CD4-positive, alpha-beta T cell treated with Interleukin-1 beta for 1 hour (primary cell): ENCODE measurements around the gene ARHGAP22.
"Not testable (repeated sequence)": the region's sequence is repeated elsewhere in the genome, so short reads cannot be mapped to it uniquely, and the experiment has no call there.

ENCODE experiments used
- DNase-seq, 2 donors: peaks; one replicate each; pipeline ENCODE4 v3.0.0-alpha.2; 2020 to 2022

The ARHGAP22 gene

GRCh38 chr10:48446785-48447184, 158.1 kb downstream of the ARHGAP22 start:
- no peak for DNase-seq

DNA sequence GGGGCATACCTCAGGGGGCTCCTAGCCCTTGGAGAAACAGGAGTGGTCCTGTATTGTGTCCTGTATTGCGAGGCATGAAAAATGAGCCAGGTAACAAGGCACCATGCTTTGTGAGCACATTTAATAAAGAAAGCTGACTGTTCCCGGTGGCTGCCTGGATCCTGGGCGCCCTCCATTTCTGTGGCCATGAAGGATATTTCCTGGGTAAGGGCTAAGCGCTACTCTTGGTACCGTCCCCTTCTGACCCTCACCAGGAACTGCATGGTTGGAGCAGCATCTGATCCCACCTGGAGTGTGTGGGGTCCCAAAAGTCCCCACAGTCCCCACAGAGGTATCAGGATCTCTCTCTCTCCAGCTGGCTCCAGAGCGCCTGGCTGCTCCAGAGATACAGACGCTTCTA, 158.9 kb downstream of the ARHGAP22 start:
- DNase-seq = no peak

DNA sequence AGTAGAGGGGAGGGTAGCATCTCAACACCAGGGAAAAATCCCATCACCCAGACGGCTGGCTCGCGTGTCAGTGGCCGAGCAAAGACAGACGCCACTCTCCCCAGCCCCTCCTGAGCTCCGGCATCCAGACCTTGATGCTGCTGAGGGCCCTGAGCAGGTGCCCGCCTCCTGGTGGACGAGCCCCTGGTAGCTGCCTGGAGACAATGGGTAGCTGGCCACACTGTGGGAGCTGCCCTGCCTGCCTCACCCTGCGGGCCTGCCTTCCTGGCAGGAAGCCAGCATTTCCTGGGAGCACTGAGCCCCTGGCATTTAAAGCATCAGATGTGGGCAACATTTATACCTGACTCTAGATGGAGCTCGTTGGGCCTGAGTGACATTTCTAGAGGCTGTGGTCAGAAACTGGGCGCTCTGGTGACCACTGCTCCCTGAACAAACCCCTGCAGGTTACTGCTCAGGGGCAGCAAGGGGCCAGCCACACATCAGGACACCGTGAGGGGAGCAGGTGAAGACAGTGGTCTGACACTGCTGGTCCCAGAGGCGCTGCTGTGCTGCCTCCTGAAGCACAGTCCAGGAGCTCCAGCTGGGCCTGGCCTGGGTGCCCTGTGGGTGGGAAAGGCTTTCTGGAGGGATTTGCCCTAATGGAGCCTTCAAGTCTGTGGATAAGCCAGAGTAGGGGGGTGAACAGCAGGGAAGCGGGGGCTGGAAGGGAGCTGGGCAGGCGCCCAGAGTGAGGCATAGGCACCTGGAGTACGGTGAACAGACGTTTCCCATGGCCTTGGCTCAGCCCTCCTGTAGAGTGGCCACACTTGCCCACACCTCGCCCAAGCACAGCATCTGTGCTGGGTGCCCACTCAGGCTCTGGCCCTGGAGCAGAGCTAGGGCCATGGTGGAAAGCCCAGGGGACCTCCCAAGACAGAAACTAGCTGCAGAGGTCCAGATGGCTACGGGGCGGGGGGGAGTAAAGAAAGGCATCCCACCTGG, 159.7 kb downstream of the ARHGAP22 start:
- DNase-seq = no peak

DNA sequence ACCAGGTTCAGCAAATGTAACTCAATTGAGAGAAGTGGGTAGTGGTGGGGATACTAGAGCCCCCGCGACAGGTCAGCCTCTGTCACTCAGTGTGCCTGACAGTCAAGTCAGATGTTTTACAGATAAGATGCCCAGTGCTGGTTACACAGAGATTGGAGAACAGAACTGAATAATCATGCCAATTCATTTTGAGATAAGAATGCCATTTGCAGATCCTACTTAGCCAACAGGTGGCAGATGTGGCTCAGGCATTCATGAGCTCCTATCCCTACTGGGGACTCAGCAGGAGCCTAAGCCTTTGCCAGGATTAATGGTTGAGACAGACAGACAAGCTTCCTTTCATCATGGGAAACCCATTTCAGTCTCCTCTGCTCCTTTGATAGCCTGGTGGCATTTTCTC, 160.6 kb downstream of the ARHGAP22 start:
- DNase-seq = no peak

DNA sequence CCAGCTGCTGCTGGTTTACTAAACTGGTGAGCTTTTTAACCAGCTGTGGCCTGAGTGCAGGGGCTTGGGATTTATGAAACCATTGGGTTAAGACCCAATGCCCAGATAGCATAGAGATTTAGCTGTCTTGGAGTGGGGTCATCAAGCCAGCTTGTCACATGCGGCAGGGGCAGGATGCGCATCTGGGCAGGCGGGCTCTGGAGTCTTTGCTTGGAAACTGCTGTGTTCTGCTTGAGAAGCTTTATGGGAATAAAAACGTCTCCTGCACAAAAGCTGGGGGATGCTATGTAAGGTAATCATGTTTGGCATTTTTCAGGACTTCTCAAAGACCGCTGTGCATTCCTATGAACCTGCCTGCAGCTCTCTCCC, 162.1 kb downstream of the ARHGAP22 start:
- no peak for DNase-seq

DNA sequence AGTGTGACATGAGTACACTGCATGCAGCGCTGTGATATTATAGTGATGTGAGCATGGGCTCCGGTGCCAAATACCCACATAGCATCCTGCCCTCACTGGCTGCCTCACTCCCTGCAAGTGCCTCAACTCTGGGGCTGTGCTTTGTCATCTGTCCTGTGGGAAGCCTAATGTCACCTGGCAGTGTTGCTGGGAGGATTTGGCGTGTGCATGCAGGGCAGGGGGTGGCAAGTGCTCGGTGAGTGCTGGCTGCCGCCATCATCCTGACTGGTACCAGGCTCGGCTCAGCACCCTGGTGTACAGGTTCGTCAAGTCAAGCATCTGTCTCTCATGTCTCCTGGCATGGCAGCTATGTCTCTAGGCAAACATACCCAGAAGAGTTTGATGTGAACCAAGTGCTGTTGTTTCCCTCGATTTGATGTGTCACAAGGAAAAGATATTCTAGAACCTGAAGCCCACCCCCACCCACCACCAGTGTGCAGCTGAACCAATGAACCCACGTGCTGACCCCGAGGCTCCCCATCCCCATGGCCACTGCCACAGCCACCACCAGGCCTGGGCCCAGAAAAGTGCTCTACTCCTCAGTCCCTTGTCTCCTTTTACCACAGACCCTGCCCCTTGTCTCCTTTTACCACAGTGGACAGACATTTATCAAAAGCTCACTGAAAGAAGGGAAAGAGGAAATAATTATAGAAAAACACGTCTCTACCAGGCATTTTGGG, 162.6 kb downstream of the ARHGAP22 start:
- no peak for DNase-seq

DNA sequence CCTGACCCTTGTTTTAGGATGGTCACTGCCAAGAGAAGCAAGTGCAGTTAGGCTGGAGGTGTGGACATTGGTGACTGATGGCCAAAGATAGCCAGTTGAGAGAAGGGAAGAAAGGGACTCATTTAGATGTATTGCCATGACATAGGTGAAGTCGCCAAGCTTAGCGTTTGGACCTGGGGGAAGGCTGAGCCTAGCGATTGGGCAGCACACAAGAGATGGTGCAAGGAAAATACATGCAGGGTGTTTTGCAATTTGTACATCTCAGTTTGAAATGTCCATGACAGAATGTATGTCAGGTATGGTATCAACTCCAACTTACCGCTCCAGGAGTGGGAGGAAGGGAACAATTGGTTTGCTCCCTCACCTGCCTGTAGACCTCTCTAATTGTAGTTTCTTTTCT, 164.1 kb downstream of the ARHGAP22 start:
- DNase-seq = no peak

DNA sequence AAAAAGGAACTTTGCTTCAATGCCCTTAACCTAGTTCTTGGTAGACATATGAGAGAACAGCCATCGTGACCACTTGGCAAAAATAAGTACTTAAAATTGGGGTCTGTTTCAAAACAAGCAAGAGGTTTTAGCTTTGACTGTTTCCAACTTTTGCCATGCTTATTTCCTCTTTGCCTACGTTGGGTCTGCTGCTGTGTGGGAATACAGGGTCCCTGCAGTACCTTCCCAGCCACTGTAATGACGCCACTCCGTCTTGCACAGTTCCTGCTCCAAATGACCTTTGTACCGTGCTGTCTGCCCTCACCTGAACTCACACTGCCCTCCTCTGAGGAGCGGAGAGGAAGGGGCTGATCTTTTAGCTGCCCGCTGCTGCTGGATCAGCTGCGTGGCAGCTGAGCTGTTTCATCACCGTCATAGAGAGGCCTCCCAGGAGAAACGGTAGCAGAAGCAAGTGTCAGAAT, 165.3 kb downstream of the ARHGAP22 start:
- DNase-seq = no peak

- no peak for DNase-seq
Observed at GRCh38 chr10:48439031-48439430, 165.8 kb downstream of the ARHGAP22 start.

DNA sequence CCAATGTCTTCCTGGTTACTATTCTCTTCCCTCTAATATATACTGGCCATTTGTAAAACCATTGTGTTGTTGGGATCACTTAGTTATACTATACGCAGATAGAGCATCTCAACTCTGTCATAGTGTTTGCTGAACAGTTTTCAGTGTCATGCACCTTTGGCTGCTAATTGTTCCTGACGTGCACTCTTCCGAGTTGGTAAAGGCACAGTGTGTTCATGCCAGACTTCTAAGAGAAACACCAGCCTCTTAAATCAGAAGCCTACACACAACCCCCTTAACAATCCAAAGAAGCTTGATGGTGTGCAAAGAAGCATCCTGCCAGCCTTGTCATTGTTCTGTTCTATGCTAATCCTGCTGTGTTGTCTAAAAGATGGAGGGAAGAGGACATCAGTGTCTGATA, 167.3 kb downstream of the ARHGAP22 start:
- no peak for DNase-seq

DNA sequence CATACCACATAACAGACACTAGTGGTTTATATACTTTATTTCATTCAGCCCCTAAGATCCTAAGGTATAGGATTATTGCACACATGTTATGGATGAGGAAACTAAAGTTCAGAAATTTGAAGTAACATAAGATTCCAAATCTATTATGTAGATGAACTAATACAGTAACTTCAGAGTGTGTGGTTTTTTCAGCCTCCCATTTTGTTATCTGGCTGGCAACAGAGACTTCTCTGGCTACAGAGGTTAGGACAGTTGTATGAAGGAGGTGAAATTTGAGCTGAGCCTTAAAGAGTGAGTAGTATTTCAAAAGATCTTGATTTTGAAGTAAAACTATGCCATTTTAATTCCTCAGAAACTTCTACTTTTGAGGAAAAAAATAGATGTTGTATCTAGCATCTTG, 173.0 kb downstream of the ARHGAP22 start:
- DNase-seq = no peak

DNA sequence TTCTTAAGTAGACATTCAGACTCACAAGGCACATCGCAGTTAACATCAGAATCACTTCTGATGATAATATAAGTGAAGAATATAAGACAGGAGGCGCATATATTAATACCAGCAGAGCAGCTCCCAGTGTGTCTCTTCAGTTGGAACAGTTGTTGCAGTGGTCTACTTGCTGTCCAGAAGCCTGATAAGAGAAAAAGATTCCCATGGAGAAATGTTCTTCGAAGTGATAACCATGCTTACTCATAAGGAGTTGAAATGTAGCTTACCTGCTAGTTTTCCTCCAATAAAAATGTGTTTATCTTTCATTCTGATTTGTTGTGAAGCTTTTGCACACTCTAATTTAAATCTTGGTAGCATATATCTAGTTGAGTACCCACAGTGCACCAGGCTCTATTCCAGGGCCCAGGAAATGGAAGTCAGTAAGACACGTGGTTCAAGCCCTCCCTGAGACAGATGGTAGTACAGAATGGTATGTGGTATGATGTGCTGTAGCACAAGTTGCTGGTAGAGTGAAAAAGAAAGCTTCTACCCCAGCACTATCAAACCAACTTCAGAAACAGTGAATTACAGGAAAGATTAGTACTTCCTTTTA, 174.4 kb downstream of the ARHGAP22 start:
- no peak for DNase-seq

- DNase-seq = no peak
Observed at GRCh38 chr10:48429309-48429708, 175.6 kb downstream of the ARHGAP22 start.

DNA sequence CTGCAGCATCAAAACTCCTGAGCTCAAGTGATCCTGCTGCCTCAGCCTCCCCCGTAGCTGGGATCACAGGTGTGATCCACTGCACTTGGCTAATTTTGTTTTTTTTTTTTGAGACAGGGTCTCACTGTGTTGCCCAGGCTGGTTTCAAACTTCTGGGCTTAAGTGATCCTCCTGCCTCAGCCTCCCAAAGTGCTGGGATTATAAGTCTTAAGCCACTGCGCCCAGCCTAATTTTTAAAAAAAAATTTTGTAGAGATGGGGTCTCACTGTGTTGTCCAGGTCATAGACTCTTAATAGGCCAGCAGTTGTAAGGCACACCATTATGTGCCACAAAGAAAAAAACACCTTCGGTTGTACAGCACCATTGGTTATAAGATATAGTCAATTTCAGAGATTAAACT, 176.0 kb downstream of the ARHGAP22 start:
- no peak for DNase-seq

- no peak for DNase-seq
Observed at GRCh38 chr10:48423884-48424283, 181.0 kb downstream of the ARHGAP22 start.

DNA sequence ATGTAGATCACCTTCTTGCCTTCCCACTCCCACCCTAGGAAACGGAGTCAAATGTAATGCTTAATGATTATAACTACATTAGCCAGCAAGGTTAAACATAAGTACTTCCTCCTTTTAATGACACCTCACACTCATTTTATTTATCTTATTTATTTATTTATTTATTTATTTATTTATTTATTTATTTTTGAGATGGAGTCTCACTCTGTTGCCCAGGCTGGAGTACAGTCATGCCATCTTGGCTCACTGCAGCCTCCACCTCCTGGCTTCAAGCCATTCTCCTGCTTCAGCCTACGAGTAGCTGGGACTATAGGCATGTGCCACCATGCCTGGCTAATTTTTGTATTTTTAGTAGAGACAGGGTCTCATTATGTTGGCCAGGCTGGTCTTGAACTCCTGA, 183.0 kb downstream of the ARHGAP22 start:
- not testable (repeated sequence) for DNase-seq

- DNase-seq = no peak
Observed at GRCh38 chr10:48419714-48420113, 185.2 kb downstream of the ARHGAP22 start.

DNA sequence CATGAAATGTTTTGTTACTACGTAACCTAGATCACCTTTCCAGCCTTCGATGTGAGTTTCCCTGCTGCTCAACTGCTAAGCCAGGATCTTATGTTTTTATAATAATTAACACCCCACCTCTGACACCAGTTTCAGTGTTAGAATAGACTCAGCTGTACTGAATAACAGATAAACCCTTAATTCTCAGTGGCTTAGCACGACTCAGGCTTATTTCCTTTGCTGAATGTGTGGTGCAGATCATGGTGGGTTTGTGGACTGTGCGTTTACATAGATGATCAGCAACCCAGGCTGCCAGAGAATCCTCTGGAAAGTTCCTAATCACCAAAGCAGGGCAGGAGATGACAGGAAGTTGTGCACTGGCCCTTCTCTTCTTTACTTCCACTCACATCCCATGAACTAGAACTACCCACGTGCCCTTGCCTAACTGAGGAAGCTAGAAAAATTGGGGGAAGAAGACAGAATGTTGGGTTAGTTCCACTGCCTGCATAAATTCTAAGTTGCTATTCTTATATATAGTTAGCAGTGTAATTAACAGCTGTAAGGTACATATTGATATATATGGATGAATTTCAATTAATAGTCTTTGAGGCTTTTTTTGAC, 186.6 kb downstream of the ARHGAP22 start:
- no peak for DNase-seq

DNA sequence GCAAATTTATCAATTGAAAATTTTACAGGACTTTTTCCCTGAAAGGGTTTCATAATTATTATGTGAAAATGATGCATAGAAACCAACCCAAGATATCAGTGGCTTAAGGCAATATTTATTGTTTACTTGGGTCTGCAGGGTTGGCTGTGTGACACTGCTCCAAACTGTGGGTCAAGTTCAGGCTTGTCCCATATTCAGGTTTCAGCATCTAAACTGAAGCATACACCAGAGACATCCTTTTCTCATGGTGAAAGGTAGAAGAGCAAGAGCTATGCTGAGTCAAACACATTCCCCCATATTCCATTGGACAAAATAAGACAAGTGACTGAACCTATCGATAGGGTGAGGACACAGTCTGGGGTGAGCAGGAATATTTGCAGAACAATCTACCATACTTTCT, 187.5 kb downstream of the ARHGAP22 start:
- no peak for DNase-seq

DNA sequence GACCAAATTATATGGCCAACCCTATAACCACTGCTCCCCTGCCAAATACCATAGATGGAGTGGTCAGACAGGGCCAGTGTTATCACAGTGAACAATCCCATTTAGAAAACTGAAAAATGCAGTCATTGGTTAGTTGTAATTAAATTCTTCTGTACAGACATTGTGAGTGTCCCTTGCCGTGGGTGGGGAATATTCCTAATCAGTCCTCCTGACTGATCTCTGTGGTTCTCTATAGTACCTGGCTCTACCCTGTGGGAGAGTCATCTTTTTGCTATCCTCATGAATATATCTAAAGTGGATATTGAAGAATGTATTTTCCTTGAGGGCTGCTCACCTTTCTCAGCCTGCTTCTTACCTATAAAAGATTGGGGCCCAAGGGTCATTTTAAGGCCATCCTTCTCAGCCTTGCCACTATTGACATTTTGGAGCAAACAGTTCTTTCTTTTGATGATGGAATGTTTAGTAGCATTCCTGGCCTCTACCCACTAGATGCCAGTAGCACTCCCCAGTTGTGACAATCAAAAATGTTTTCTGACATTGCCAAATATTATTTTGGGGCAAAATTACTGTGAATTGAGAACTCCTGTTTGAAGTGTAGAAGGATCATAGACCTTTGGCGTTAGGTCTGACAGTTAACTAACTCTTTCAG, 188.2 kb downstream of the ARHGAP22 start:
- no peak for DNase-seq

- no peak for DNase-seq
Observed at GRCh38 chr10:48414778-48415177, 190.1 kb downstream of the ARHGAP22 start.

GRCh38 chr10:48414160-48414559, 190.7 kb downstream of the ARHGAP22 start:
- DNase-seq = no peak

DNA sequence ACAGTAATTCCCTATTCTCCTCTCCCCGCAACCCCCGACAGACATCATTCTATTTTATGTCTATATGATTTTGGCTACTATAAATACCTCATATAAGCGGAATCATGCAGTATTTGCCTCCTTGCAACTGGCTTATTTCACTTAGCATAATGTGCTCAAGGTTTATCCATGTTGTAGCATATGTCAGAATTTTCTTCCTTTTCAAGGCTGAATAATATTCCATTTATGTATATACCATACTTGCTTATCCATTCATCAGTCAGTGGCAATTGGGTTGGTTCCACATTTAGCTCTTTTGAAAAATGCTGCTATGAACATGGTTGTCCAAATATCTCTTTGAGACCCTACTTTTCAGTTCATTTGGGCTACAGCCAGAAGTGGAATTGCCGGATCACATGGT, 191.9 kb downstream of the ARHGAP22 start:
- DNase-seq = no peak
